Bronchial epithelial cell (primary cell): ENCODE measurements around the gene MALL. TPM values are rescaled to one million over a fixed set of nuclear protein-coding genes. Genes with fewer than 3 reads are reported as not detected.
A peak's percentile ranks its signal among the peaks of the same experiment; 100 is the strongest.

ENCODE experiments used
- DNase-seq: peaks from one replicate; pipeline ENCODE4 v3.0.0-alpha.2; 2010; ENCODE audit warnings: low read depth
- FAIRE-seq: peaks from 2 replicates; lab custom pipeline; 2011; peaks lifted over from hg19 to GRCh38; lab: Jason Lieb, UNC
- H3K27me3 ChIP-seq: 2 replicates; pipeline ENCODE4 v1.5.1; 2011; ENCODE audit warnings: low read length; ENCODE audit not compliant: control insufficient read depth, insufficient read depth
- H3K36me3 ChIP-seq: 2 replicates; pipeline ENCODE4 v1.5.1; 2011; ENCODE audit warnings: low read length; ENCODE audit not compliant: control insufficient read depth, insufficient read depth
- H3K4me3 ChIP-seq: 2 replicates; pipeline ENCODE4 v1.5.1; 2011; ENCODE audit warnings: mild to moderate bottlenecking, low read depth, low read length, control low read depth
- CTCF ChIP-seq: IDR thresholded peaks from 2 replicates; pipeline ENCODE4 v1.5.1; 2011; ENCODE audit warnings: mild to moderate bottlenecking, moderate library complexity, low read length, control low read depth, inconsistent platforms; ENCODE audit not compliant: insufficient read depth, severe bottlenecking
- total RNA-seq: library from RNA; depleted of rRNA; stranded (reverse); fragments of >200 nt; gene quantifications from 2 replicates; pipeline ENCODE4 v1.2.1, GENCODE V29; 2014

The MALL gene
- total RNA-seq, 1 donor from 2014 or later: 33.7 TPM

GRCh38 chr2:110134025-110134424 lies 18.4 kb upstream of the MALL start:
- FAIRE-seq (no peak), DNase-seq (no peak)
- H3K4me3 ChIP-seq: no peak overlapping the region
- no peaks in the 10 kb centered on the region for H3K36me3 ChIP-seq
- H3K27me3 ChIP-seq: no peaks in the 10 kb centered on the region
- no peak for TF ChIP-seq CTCF

GRCh38 chr2:110131166-110131565 lies 15.5 kb upstream of the MALL start:
- H3K27me3 ChIP-seq: no peaks in the 10 kb centered on the region
- DNase-seq (no peak), FAIRE-seq (no peak)
- no peak overlapping the region for H3K4me3 ChIP-seq
- no peak for TF ChIP-seq CTCF
- H3K36me3 ChIP-seq: no peaks in the 10 kb centered on the region

GRCh38 chr2:110130757-110131156 lies 15.1 kb upstream of the MALL start:
- Histone ChIP-seq H3K27me3 (no peaks in the 10 kb centered on the region), H3K36me3 (no peaks in the 10 kb centered on the region), H3K4me3 (no peak overlapping the region)
- FAIRE-seq: no peak
- no peak for DNase-seq
- no peak for TF ChIP-seq CTCF

- no peak for TF ChIP-seq CTCF
- Histone ChIP-seq H3K4me3 (no peak overlapping the region), H3K36me3 (no peaks in the 10 kb centered on the region), H3K27me3 (no peaks in the 10 kb centered on the region)
- FAIRE-seq: no peak
- no peak for DNase-seq
Observed at GRCh38 chr2:110126906-110127305, 11.3 kb upstream of the MALL start.

GRCh38 chr2:110126086-110126773 lies 10.6 kb upstream of the MALL start:
- DNase-seq (peak; percentile 88), FAIRE-seq (no peak)
- Histone ChIP-seq H3K27me3 (no peaks in the 10 kb centered on the region), H3K4me3 (no peak overlapping the region), H3K36me3 (no peaks in the 10 kb centered on the region)
- no peak for TF ChIP-seq CTCF

- FAIRE-seq (no peak), DNase-seq (peak; percentile 91)
- TF ChIP-seq CTCF: no peak
- Histone ChIP-seq H3K27me3 (no peaks in the 10 kb centered on the region), H3K4me3 (no peak overlapping the region), H3K36me3 (no peaks in the 10 kb centered on the region)
Observed at GRCh38 chr2:110124939-110125691, 9.5 kb upstream of the MALL start.
